Body of pancreas (tissue), 4 donors: ENCODE measurements around the gene MYO10. TPM values are rescaled to one million over a fixed set of nuclear protein-coding genes. Genes with fewer than 3 reads are reported as not detected.

ENCODE experiments used
- ATAC-seq: fragments of 150-250 bp; one replicate; pipeline ENCODE4 v1.9.1; 2016
- DNase-seq, 4 donors: peaks; one replicate each; pipeline ENCODE4 v3.0.0-alpha.2; 2019
- H3K27ac ChIP-seq, 4 donors: fragments of 200-600 bp; sonication (generic); 1 replicate in 3 of 4; 2 replicates in 1 of 4; pipeline versions ENCODE4 v1.5.1 to v1.6.1; 2016 to 2019; ENCODE audit warnings: mild to moderate bottlenecking in 1 of 4, mixed read lengths in 1 of 4, moderate library complexity in 1 of 4
- H3K27me3 ChIP-seq, 2 donors: fragments of 200-600 bp; sonication (generic); one replicate each; pipeline ENCODE4 v1.6.0; 2016; ENCODE audit warnings: mild to moderate bottlenecking in 1 of 2
- H3K36me3 ChIP-seq, 2 donors: fragments of 200-600 bp; sonication (generic); replicated peaks in 1 of 2; 2 replicates each; pipeline ENCODE4 v1.5.1; 2016; ENCODE audit warnings: low read depth in 2 of 2; ENCODE audit not compliant: insufficient read depth in 1 of 2
- H3K4me1 ChIP-seq: fragments of 200-600 bp; sonication (generic); one replicate; pipeline ENCODE4 v1.6.0; 2016
- H3K4me3 ChIP-seq, 2 donors: fragments of 200-600 bp; sonication (generic); 1 replicate in 1 of 2; 2 replicates in 1 of 2; pipeline ENCODE4 v1.5.1; 2016 to 2019
- H3K9me3 ChIP-seq, 3 donors: fragments of 200-600 bp; sonication (generic); 1 replicate in 2 of 3; 2 replicates in 1 of 3; pipeline ENCODE4 v1.5.1; 2016
- POLR2A ChIP-seq, 3 donors: fragments of 450-650 bp; IDR thresholded peaks; one replicate each; pipeline ENCODE4 v1.6.1; 2016; ENCODE audit warnings: antibody characterized with exemption in 3 of 3, mild to moderate bottlenecking in 2 of 3
- WGBS, 2 donors: methylation state at CpG; one replicate each; pipeline ENCODE4 v1.1.5; 2017; 5-methylcytosine and 5-hydroxymethylcytosine counted together
- intact Hi-C: fragments of 100-400 bp; cut with DNase I; formaldehyde crosslinking; loops from one replicate; pipeline ENCODE4 v1.15.1; 2023
- total RNA-seq, 2 donors: library from RNA; depleted of rRNA; stranded (reverse); fragments of >200 nt; gene quantifications; one replicate each; pipeline ENCODE4 v1.1.0, GENCODE V29; 2016
- TF ChIP-seq, protein P1 (sequence below), 7 experiments: fragments of 450-650 bp in 4 of 7; fragments of 200-600 bp in 3 of 7; sonication (generic) in 3 of 7; IDR thresholded peaks; one replicate each; pipeline ENCODE4 v1.5.1; 2016 to 2019; ENCODE audit warnings: antibody characterized with exemption in 7 of 7

Gene MYO10
- total RNA-seq, 2 donors from 2014 or later = 35.8 to 162 TPM

DNA sequence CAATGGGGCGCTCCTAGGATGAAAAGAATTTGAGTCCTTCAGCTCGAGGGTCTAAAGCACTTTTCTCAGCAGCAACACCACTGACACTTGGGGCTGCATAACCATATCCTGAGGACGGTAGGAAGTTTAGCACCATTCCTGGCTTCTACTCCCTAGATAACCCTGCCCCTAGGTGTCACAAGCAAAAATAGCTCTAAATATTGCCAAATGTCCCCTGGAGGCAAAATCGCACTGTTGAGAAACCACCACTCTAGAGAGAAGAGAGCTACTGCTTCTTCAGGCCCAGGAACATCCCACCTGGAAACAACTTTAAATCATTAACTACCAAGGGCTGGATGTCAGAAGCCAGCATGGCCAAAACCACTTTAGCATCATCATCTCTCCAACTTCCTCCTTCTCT lies 29.8 kb downstream of the MYO10 start:
- no peak for ATAC-seq
- intact Hi-C loops = no loop called here
- TF ChIP-seq, protein P1, sequence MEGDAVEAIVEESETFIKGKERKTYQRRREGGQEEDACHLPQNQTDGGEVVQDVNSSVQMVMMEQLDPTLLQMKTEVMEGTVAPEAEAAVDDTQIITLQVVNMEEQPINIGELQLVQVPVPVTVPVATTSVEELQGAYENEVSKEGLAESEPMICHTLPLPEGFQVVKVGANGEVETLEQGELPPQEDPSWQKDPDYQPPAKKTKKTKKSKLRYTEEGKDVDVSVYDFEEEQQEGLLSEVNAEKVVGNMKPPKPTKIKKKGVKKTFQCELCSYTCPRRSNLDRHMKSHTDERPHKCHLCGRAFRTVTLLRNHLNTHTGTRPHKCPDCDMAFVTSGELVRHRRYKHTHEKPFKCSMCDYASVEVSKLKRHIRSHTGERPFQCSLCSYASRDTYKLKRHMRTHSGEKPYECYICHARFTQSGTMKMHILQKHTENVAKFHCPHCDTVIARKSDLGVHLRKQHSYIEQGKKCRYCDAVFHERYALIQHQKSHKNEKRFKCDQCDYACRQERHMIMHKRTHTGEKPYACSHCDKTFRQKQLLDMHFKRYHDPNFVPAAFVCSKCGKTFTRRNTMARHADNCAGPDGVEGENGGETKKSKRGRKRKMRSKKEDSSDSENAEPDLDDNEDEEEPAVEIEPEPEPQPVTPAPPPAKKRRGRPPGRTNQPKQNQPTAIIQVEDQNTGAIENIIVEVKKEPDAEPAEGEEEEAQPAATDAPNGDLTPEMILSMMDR (IDR thresholded peaks at IDR 0.05) = no peak
- Histone ChIP-seq H3K4me3 (no peak overlapping the region), H3K36me3 (no peaks in the 10 kb centered on the region), H3K27me3 (no peaks in the 10 kb centered on the region), H3K4me1 (peaks cover 62% of the 10 kb centered on the region), H3K27ac (no peak overlapping the region), H3K9me3 (no peaks in the 10 kb centered on the region)
- no peak for DNase-seq
- WGBS, 2 donors = 86 to 95% methylated on average over 1 to 4 of the region's 4 CpGs

DNA sequence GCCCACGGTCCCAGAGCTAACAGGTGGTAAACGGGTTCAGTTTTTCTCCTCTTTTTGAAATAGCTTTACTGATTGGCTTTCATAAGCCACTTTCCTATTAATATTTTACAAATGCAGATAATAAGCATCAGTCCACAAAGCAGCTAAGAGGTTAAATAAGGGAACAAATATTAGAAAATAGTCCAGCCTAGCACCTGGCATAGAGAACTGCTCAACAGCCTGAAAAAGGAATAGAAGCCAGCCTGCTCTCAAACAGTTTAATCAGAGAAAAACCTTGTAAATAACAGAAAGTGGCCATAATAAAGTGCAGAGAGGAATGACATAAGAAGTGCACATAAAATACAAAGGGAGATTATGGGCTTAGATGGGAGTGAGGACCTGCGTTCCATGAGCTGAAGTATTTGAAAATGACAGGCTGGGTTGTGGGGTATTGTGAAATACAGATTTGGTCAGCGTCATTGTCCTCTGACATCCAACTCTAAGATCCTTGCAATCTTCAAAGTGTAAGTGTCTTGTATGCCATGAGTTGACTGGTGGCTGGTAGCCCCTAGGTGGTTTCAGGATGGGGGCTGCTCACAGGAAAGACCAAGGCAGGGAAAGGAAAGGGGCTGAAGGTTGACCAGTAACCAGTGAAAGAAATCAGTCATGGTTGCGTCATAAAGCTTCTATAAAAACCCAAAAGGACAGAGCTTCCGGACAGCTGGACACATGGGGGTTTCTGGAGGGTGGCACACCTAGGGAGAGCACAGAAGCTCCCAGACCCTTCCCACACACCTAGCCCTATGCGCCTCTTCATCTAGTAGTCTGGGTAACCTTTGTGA lies 32.4 kb downstream of the MYO10 start:
- intact Hi-C loops = no loop called here
- H3K36me3 ChIP-seq = no peaks in the 10 kb centered on the region
- no peak for TF ChIP-seq POLR2A (IDR thresholded peaks at IDR 0.05)
- TF ChIP-seq, protein P1 (IDR thresholded peaks at IDR 0.05) = no peak
- H3K9me3 ChIP-seq = no peaks in the 10 kb centered on the region
- H3K27me3 ChIP-seq = no peaks in the 10 kb centered on the region
- no peak overlapping the region for H3K4me3 ChIP-seq
- H3K4me1 ChIP-seq = peaks cover 74% of the 10 kb centered on the region
- 28 to 32% methylated on average over 7 of the region's 7 CpGs for WGBS, 2 donors
- DNase-seq (no peak), ATAC-seq (peak; percentile 38)
- H3K27ac ChIP-seq = peak overlapping the region in 3 of 4 donors; percentile 56 to 62 (median 59)

DNA sequence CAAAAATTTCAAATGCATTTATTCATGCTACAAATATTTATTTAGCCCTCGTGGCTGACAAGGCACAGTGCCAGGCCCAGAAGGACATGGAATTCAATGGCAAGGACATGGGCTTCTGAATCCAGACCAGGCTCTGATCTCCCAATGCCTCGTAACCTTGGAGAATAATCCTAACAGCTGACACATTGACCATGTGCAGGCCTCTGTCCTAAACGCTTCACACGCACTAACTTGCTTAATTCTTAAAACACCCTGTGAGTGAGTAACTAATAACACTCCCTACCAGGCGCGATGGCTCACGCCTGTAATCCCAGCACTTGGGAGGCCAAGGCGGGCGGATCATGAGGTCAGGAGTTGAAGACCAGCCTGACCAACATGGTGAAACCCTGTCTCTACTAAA lies 33.2 kb downstream of the MYO10 start:
- ATAC-seq (peak; percentile 71), DNase-seq (peak; percentile 62 to 80 (median 76))
- H3K4me1 ChIP-seq = peaks cover 82% of the 10 kb centered on the region
- H3K4me3 ChIP-seq = no peak overlapping the region
- TF ChIP-seq, protein P1 (IDR thresholded peaks at IDR 0.05) = no peak
- TF ChIP-seq POLR2A (IDR thresholded peaks at IDR 0.05) = no peak
- H3K36me3 ChIP-seq = no peaks in the 10 kb centered on the region
- no peaks in the 10 kb centered on the region for H3K27me3 ChIP-seq
- WGBS, 2 donors = 52 to 61% methylated on average over 9 of the region's 9 CpGs
- intact Hi-C loops = no loop called here
- H3K9me3 ChIP-seq = no peaks in the 10 kb centered on the region
- H3K27ac ChIP-seq = peak overlapping the region; percentile 51 to 62 (median 58)

DNA sequence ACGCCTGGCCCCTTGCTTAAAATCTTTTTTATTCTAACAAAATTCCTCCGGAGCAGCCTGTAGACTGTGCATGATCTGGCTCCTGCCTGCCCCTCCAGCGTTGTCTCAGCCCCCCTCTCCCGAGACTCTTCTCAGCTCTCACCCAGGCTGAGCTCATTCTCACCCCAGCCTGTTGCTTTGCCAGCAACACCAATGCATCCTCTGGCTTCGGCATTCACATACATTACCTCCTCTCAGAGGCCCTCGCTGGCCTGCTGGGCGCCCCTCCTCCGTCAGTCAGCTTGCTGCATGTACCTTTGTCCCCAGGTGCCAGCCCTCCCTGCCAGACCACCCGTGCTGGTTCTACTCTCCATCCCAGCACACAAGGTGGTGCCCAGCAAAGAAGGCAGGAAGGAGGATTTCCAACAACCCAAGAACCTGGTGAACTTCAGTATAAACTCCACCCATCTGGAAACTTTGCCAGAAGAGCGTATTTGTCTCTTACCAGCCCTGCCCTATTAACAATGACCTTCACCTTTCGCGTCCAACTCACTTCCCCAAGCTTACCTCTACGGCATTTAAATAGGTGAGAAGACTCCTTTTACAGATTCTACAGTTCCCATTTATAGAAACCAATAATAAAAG lies 35.0 kb downstream of the MYO10 start:
- intact Hi-C loops = no loop called here
- DNase-seq (no peak), ATAC-seq (no peak)
- Histone ChIP-seq H3K27ac (peak overlapping the region in 2 of 4 donors; percentile 23 to 59), H3K27me3 (no peaks in the 10 kb centered on the region), H3K9me3 (no peaks in the 10 kb centered on the region), H3K4me1 (peaks cover 94% of the 10 kb centered on the region), H3K4me3 (no peak overlapping the region), H3K36me3 (no peaks in the 10 kb centered on the region)
- TF ChIP-seq POLR2A (IDR thresholded peaks at IDR 0.05) = no peak
- TF ChIP-seq, protein P1 (IDR thresholded peaks at IDR 0.05) = no peak
- 67 to 72% methylated on average over 13 of the region's 13 CpGs for WGBS, 2 donors
